Fibroblast of mammary gland (primary cell): ENCODE measurements around the gene POLR2F.

Source experiments
- DNase-seq: peaks from one replicate; pipeline ENCODE4 v3.0.0-alpha.2; 2010; ENCODE audit warnings: low read depth
- H3K4me3 ChIP-seq: 2 replicates; pipeline ENCODE4 v1.5.1; 2011; ENCODE audit warnings: low read depth, mild to moderate bottlenecking, low read length, moderate library complexity; ENCODE audit not compliant: control insufficient read depth
- CTCF ChIP-seq: conservative IDR thresholded peaks from 2 replicates; pipeline ENCODE4 v1.5.1; 2011; ENCODE audit warnings: low read depth, low read length, inconsistent platforms; ENCODE audit not compliant: control insufficient read depth, insufficient read depth

Gene POLR2F

GRCh38 chr22:37982938-37983859 lies 29.7 kb downstream of the POLR2F start:
- no peak for TF ChIP-seq CTCF
- DNase-seq = no peak

GRCh38 chr22:37983860-37984791 lies 30.6 kb downstream of the POLR2F start, which contains the start of gene SOX10:
TSS of gene SOX10 (minus strand) at chr22:37984555. CDS start at chr22:37983784, 771 bp downstream.
- no peak within 1 kb of the TSS for H3K4me3 ChIP-seq
- TF ChIP-seq CTCF = no peak
- no peak for DNase-seq

More at GRCh38 chr22:37982938-37983859, 29.7 kb downstream of the POLR2F start:
- H3K4me3 ChIP-seq = no peak overlapping the region

- no peak overlapping the region for H3K4me3 ChIP-seq
- TF ChIP-seq CTCF = no peak
- DNase-seq = no peak
Measured at GRCh38 chr22:37985050-37985585, 31.6 kb downstream of the POLR2F start.

- H3K4me3 ChIP-seq = no peak overlapping the region
- DNase-seq = no peak
- TF ChIP-seq CTCF = no peak
Measured at GRCh38 chr22:37985751-37986281, 32.3 kb downstream of the POLR2F start.

- DNase-seq = no peak
- TF ChIP-seq CTCF = no peak
- no peak overlapping the region for H3K4me3 ChIP-seq
Measured at GRCh38 chr22:37986371-37986770, 32.9 kb downstream of the POLR2F start.
